GM12891 (cell line): ENCODE results near the gene SPARC.

ENCODE experiments used
- POLR2A ChIP-seq: IDR thresholded peaks from 2 replicates; pipeline ENCODE4 v1.6.1; 2011; ENCODE audit warnings: low read depth, low read length, control low read depth
- POLR2AphosphoS5 ChIP-seq: IDR thresholded peaks from 2 replicates; pipeline ENCODE4 v1.6.1; 2011; ENCODE audit warnings: low read depth, low read length, control low read depth

- TF ChIP-seq POLR2AphosphoS5 (no peak), POLR2A (no peak)
These were observed 48.9 kb upstream of the SPARC start for GRCh38 chr5:151735646-151736045.
